DMS53 (cell line): ENCODE measurements around the gene SLC25A43.
"Not testable (repeated sequence)": the region's sequence is repeated elsewhere in the genome, so short reads cannot be mapped to it uniquely, and the experiment has no call there.

Experiments
- DNase-seq: peaks from one replicate; lab custom pipeline; 2025; lab: John Stamatoyannopoulos, UW

Gene SLC25A43

GRCh38 chrX:119410027-119410819 lies 11.1 kb downstream of the SLC25A43 start:
- peak; percentile 66 for DNase-seq

- DNase-seq = peak; percentile 33
These were observed 11.7 kb downstream of the SLC25A43 start for GRCh38 chrX:119410854-119411253.

GRCh38 chrX:119411959-119412358 lies 12.8 kb downstream of the SLC25A43 start:
- DNase-seq = no peak

- no peak for DNase-seq
These were observed 18.2 kb downstream of the SLC25A43 start for GRCh38 chrX:119417376-119417775.

- peak; percentile 47 for DNase-seq
These were observed 18.7 kb downstream of the SLC25A43 start for GRCh38 chrX:119417842-119418241.

- peak; percentile 74 for DNase-seq
These were observed 20.0 kb downstream of the SLC25A43 start for GRCh38 chrX:119419146-119419545.

- DNase-seq = no peak
These were observed 20.8 kb downstream of the SLC25A43 start for GRCh38 chrX:119419898-119420297.

- no peak for DNase-seq
These were observed 22.0 kb downstream of the SLC25A43 start for GRCh38 chrX:119421016-119421705.

GRCh38 chrX:119423631-119424030 lies 24.5 kb downstream of the SLC25A43 start:
- DNase-seq = no peak

GRCh38 chrX:119424999-119425398 lies 25.9 kb downstream of the SLC25A43 start:
- DNase-seq = no peak

- peak; percentile 9 for DNase-seq
These were observed 28.1 kb downstream of the SLC25A43 start for GRCh38 chrX:119427024-119427794.

GRCh38 chrX:119427795-119428185 lies 28.7 kb downstream of the SLC25A43 start:
- DNase-seq = no peak

- DNase-seq = no peak
These were observed 30.3 kb downstream of the SLC25A43 start for GRCh38 chrX:119429471-119429870.

- DNase-seq = not testable (repeated sequence)
These were observed 42.2 kb downstream of the SLC25A43 start for GRCh38 chrX:119441295-119441694.

- DNase-seq = no peak
These were observed 43.1 kb downstream of the SLC25A43 start for GRCh38 chrX:119442286-119442685.

- no peak for DNase-seq
These were observed 54.1 kb downstream of the SLC25A43 start for GRCh38 chrX:119453202-119453601.

- DNase-seq = peak; percentile 17
These were observed 56.1 kb downstream of the SLC25A43 start for GRCh38 chrX:119455264-119455663.

GRCh38 chrX:119459181-119459580 lies 60.0 kb downstream of the SLC25A43 start:
- no peak for DNase-seq

GRCh38 chrX:119465555-119465954 lies 66.4 kb downstream of the SLC25A43 start:
- no peak for DNase-seq

GRCh38 chrX:119466970-119467369 lies 67.8 kb downstream of the SLC25A43 start:
- no peak for DNase-seq

- no peak for DNase-seq
These were observed 68.3 kb downstream of the SLC25A43 start for GRCh38 chrX:119467433-119467832.

GRCh38 chrX:119467842-119468550 lies 68.9 kb downstream of the SLC25A43 start, which contains the start of gene SLC25A5:
Gene SLC25A5, plus strand, starts transcription at chrX:119468444. Its CDS starts 72 bp downstream, at chrX:119468516.
- DNase-seq = peak; percentile 95
